Neuron (in vitro differentiated cells): ENCODE results near the gene SNX21.

ENCODE experiments used
- H2AFZ ChIP-seq: one replicate; pipeline ENCODE4 v1.6.1; 2013; ENCODE audit warnings: low read depth, mild to moderate bottlenecking, inconsistent platforms, low read length, moderate library complexity
- H3K27me3 ChIP-seq: one replicate; pipeline ENCODE4 v1.6.1; 2013; ENCODE audit warnings: low read length; ENCODE audit not compliant: insufficient read depth
- H3K36me3 ChIP-seq: one replicate; pipeline ENCODE4 v1.6.1; 2013; ENCODE audit warnings: low read length; ENCODE audit not compliant: insufficient read depth
- H3K4me1 ChIP-seq: one replicate; pipeline ENCODE4 v1.6.1; 2013; ENCODE audit warnings: low read length; ENCODE audit not compliant: insufficient read depth
- H3K4me3 ChIP-seq: 2 replicates; pipeline ENCODE4 v1.5.1; 2013; ENCODE audit warnings: mild to moderate bottlenecking, low read length, moderate library complexity
- H3K9me3 ChIP-seq: one replicate; pipeline ENCODE4 v1.6.1; 2013; ENCODE audit warnings: low read length

The SNX21 gene

DNA sequence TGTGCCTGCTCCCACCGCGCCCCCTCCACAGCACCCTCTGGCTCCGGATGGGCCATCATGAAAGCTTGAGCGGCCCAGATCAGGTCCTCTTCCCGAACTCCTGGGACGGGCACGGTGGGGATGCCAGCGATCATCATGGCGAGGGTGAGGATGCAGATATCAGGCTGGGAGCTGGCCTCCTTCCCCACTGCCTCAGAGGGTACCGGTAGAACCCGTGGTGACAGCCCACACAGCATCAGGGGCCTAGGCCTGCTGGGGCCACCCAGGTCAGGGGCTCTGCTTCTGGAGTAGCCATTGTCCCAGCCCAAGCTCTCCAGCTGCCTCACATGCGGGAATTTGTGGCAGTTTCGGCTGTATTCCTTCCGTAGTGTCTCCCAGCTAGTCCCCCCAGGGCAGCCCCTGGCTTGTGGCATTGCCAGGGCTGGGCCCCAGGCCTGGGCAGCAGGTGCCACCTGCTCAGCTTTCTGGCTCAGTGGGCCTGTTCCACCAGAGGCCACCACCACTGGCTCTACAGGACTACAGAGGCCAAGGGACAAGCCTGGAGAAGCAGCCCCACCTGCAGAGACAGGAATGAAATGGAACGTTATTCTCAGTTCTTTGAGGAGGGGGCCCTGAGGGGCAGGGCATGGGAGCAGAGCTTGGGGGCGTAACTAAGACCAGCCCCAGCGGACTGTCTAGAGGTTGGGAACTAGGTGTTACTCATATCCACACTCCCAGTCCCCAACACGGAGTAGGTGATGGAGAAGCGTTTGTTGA lies 53.2 kb downstream of the SNX21 start:
- no peaks in the 10 kb centered on the region for H3K9me3 ChIP-seq
- peaks cover 9% of the 10 kb centered on the region for H3K4me1 ChIP-seq
- H3K36me3 ChIP-seq: peaks cover 33% of the 10 kb centered on the region
- no peak overlapping the region for H3K4me3 ChIP-seq
- no peaks in the 10 kb centered on the region for H3K27me3 ChIP-seq
- H2AFZ ChIP-seq: no peak overlapping the region

GRCh38 chr20:45887346-45887715 lies 53.7 kb downstream of the SNX21 start, which contains the start of gene SPATA25:
Gene SPATA25, minus strand, starts transcription at chr20:45887622. Its CDS starts 32 bp downstream, at chr20:45887590.
- peaks cover 33% of the 10 kb centered on the region for H3K36me3 ChIP-seq
- H3K4me3 ChIP-seq: no peak within 1 kb of the TSS
- peaks cover 14% of the 10 kb centered on the region for H3K4me1 ChIP-seq
- no peak within 1 kb of the TSS for H2AFZ ChIP-seq
- H3K9me3 ChIP-seq: no peaks in the 10 kb centered on the region
- H3K27me3 ChIP-seq: no peaks in the 10 kb centered on the region

DNA sequence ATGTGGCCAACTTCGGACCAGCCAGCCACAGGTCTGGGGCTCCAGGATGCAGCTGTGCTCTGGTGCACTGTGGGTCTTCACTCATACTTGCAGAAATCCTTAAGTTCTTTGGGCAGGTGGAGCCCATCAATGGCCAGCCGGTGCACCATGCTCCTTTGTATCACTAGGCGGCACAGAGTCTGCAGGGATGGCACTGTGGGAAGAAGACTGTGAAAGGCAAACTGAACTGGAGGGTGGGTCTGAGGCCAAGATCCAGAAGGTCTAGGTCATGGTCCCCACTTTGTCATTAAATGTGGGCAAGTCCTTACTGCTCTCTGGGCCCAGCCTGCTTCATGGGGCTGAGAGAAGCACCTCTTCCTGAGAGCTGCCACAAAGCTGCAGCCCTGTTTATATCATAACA lies 55.1 kb downstream of the SNX21 start:
- Histone ChIP-seq H3K27me3 (no peaks in the 10 kb centered on the region), H3K4me3 (no peak overlapping the region), H3K36me3 (peaks cover 20% of the 10 kb centered on the region), H3K9me3 (no peaks in the 10 kb centered on the region), H2AFZ (no peak overlapping the region), H3K4me1 (peaks cover 19% of the 10 kb centered on the region)

DNA sequence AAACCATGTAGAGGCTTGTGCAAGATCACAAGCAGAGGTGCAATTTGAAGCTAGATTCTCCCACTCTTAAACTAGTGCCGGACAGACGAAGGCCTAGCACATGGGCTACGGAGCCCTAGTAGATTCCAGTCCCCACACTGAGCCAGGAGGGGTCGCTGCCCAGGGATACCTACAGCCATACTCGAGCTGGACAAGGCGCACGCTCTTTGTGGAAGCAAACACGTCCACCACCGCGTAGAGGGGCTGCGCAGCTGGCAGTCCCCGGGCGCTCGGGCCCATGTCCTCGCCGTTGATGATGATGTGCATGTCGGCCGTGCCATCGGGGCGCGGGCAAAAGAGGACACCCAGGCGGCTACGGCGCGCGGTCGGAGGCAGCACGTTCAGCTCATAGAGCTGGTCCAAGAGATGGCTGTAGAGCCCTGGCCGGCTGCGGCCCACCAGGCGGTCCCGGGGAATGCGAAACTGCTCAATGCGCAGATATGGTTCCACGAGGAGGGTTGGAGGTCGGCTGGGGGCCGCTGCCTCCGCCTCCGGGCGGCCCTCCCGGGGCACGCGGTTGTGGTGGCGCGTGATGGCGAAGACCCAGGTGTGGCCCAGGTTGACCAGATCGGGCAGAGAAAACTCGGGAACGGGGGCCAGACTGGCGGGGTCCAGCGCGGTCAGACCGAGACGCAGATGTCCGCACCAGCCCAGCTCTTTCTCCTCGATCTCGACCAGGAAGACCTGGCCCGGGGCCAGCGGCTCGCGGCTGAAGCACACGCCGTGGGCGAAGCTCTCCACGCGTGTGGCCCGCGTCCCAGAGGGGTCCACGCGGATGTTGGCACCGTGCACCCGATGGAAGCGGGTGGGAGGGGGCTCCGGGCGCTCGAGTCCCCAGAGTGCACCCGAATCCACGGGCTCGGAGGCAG lies 56.7 kb downstream of the SNX21 start:
- Histone ChIP-seq H3K9me3 (no peaks in the 10 kb centered on the region), H2AFZ (peak overlapping the region; percentile 69), H3K27me3 (no peaks in the 10 kb centered on the region), H3K4me1 (peaks cover 26% of the 10 kb centered on the region), H3K36me3 (peaks cover 20% of the 10 kb centered on the region), H3K4me3 (peak overlapping the region; percentile 68)

- Histone ChIP-seq H2AFZ (peak within 1 kb of the TSS; percentile 69), H3K9me3 (no peaks in the 10 kb centered on the region), H3K36me3 (peaks cover 18% of the 10 kb centered on the region)
These were observed 57.7 kb downstream of the SNX21 start, which contains the start of the genes CTSA and NEURL2 for GRCh38 chr20:45890985-45891983. Gene CTSA, plus strand, starts transcription at chr20:45891335. Its CDS starts 234 bp downstream, at chr20:45891569. Gene NEURL2, minus strand, starts transcription at chr20:45891208. Its CDS starts 217 bp downstream, at chr20:45890991.

DNA sequence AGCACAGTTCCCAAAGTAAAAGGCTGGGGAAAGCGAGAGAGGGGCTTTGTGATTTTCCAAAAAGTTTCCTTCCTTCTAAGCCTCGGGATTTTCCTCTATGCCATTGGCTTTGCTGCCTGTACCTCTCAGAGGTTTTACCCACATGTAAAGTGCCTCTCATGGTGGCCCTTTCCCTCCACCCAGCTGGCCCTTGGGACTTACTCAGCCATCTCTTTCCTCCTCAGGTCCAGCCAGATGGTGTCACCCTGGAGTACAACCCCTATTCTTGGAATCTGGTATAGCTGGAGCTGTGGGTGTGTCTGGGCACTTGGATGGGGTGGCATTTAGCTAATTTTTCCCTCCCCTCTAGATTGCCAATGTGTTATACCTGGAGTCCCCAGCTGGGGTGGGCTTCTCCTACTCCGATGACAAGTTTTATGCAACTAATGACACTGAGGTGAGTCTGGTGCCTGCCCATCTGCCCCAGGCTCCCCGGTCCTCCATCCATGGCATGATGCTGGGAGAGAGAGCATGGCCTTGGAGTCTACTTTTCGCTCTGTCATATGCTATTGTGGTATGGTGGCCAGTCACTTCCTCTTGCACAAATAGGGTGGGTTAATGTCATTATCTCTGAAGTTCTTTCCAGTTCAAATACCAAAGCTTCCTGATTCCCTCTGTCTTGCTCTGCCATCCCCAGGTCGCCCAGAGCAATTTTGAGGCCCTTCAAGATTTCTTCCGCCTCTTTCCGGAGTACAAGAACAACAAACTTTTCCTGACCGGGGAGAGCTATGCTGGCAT lies 58.6 kb downstream of the SNX21 start:
- Histone ChIP-seq H3K4me1 (peaks cover 26% of the 10 kb centered on the region), H3K4me3 (peak overlapping the region; percentile 68), H2AFZ (no peak overlapping the region), H3K9me3 (no peaks in the 10 kb centered on the region), H3K36me3 (peaks cover 23% of the 10 kb centered on the region), H3K27me3 (no peaks in the 10 kb centered on the region)

More at GRCh38 chr20:45890985-45891983, 57.7 kb downstream of the SNX21 start, which contains the start of the genes CTSA and NEURL2:
- Histone ChIP-seq H3K4me1 (peaks cover 26% of the 10 kb centered on the region), H3K4me3 (peak within 1 kb of the TSS; percentile 68), H3K27me3 (no peaks in the 10 kb centered on the region)
